HG03354 (cell line): ENCODE measurements around the gene HES3.

Source experiments
- ATAC-seq: cut with Tn5 transposase; IDR thresholded peaks from one replicate; pipeline ENCODE4 v1.9.1; 2021; ENCODE audit warnings: mild to moderate bottlenecking; ENCODE audit not compliant: unreplicated experiment, poor library complexity, severe bottlenecking

Gene HES3

GRCh38 chr1:6244401-6245049 is 546 bp downstream of the HES3 start:
- ATAC-seq: no peak

DNA sequence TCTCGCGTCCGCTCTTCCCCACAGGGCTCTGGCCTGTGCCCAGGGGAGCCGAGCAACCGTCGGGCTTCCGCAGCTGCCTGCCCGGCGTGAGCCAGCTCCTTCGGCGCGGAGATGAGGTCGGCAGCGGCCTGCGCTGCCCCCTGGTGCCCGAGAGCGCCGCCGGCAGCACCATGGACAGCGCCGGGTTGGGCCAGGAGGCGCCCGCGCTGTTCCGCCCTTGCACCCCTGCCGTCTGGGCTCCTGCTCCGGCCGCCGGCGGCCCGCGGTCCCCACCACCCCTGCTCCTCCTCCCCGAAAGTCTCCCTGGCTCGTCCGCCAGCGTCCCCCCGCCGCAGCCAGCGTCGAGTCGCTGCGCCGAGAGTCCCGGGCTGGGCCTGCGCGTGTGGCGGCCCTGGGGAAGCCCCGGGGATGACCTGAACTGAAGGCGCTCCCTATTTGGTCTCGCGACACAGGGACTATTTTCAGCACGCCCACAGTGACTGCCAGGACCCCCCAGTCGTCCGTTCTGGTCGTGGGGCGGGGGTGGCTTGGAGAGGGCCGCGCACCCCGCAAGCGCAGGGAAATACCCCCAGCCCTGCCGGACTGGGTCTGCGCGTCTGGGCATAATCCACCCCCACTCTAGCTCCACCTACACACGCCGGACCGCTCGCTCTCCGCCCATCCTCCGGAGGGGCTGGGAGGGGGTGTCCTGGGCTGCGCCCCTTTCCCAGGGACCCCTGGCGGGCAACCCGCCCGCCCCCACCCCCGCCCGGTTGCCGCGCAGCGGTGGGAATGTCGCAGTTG is 1.3 kb downstream of the HES3 start:
- ATAC-seq: no peak

GRCh38 chr1:6245869-6246496 is 2.0 kb downstream of the HES3 start:
- ATAC-seq: no peak

- peak; percentile 57 for ATAC-seq
Observed at GRCh38 chr1:6246497-6247467, 2.8 kb downstream of the HES3 start.

GRCh38 chr1:6247651-6248050 is 3.7 kb downstream of the HES3 start:
- no peak for ATAC-seq

- no peak for ATAC-seq
Observed at GRCh38 chr1:6248161-6248776, 4.3 kb downstream of the HES3 start.

DNA sequence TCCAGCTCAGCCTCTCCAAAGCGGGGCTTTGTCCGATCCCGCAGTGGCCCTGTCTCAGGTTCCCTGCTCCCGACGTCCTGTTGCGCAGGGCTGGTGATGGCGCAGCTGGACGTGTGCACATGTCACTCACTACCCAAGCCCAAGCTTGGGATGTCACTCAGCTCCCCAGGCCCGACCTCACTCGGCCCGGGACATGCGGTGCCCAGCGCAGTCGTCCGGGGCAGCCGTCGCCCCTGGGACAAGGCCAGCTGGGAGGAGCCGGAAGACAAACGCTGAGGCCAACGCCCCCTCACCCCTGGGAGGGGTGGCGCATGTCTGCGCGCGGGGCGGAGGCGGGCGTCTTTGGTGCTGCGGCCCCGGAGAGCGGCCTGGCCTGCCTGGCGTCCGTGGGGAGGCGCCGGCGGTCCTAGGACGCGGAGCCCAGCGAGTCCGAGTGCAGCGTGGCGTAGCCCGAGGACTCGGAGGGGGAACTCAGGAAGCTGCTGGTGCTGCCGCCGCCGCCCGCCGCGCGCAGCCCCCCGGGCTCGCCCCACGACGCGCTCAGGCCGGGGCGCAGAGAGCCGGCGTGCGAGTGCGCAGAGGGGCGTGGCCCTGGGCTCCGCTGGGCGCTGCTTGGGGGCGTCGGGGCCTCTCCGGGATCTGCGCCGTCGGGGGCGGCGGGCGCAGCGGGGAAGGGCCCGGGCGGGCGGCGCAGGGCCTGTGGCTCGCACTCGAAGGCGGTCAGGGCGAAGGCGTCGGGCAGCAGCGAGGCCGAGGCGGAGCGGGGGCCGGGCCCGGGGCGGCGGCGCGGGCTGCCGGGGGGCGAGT is 5.2 kb downstream of the HES3 start:
- no peak for ATAC-seq

- no peak for ATAC-seq
Observed at GRCh38 chr1:6249739-6250689, 6.0 kb downstream of the HES3 start.

DNA sequence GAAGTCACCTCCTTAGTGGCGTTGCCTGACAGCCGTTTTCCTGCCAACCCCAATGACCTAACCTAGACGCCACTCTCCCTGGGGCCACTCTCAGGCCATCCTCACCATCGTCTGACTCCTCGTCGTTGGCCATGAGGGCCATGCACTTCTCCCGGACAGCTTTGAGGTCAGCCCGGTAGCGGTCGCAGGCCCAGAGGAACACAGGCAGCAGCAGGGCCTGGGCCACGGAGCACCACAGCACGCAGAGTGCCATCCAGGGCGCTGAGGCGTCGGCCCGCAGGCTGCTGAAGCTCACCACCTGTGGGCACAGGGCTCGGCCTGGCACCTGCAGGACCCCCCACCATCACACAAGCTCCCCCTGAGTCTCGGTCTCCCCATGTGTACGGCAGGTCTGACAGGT is 7.3 kb downstream of the HES3 start:
- no peak for ATAC-seq

- ATAC-seq: no peak
Observed at GRCh38 chr1:6251681-6252373, 7.8 kb downstream of the HES3 start.

DNA sequence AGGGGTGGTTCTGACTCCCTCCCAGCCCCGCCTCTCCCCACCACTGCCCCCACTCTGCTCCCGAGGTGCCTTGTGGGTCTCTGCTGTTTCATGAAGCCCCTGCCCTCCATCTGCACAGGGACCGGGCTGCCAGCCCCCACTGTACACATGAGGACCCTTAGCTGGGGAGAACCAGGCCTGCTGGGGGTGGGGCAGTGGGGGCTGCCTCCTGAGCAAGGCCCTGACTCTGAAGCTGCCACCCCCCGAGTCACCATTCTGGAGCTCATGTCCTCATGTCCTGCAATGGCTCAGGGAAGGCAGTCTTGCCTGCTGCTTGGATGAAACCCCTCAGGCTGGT is 8.4 kb downstream of the HES3 start:
- no peak for ATAC-seq

DNA sequence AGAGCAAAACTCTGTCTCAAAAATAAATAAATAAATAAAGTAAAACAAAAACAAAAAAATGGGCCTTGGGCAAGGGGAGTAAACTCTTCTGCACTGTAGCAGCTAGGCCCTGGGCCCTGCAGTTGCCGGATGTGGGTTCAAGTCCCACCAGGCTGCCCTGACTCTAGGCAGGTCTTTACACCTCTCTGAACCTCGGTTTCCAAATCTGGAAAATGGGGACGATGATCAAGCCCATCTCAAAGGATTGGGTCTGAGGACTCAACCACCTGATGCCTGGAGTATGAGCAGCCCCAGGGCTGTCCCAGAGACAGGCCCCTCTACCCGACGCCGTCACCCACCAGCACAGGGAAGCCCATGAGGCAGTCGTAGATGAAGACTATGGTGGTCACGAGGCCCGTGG is 9.4 kb downstream of the HES3 start:
- no peak for ATAC-seq

DNA sequence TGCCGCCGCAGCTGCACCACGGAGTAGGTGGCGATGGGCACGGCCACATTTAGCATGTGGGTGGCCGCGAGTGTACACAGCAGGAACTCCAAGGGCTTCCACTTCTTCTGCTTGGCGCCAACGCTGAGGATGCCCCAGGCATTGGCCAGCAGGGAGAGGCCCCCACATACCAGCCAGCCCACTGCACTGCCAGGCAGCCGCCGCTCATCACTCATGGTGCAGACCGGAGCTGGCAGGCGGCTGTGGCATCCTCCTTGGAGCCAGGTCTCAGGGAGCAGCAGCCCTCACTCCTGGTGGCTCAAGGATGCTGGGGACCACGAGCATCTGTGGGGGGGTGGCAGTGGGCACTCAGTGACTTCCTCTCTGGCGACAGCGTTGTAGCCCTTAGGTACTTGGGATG is 10.7 kb downstream of the HES3 start:
- no peak for ATAC-seq

GRCh38 chr1:6256645-6257044 is 12.7 kb downstream of the HES3 start:
- no peak for ATAC-seq

DNA sequence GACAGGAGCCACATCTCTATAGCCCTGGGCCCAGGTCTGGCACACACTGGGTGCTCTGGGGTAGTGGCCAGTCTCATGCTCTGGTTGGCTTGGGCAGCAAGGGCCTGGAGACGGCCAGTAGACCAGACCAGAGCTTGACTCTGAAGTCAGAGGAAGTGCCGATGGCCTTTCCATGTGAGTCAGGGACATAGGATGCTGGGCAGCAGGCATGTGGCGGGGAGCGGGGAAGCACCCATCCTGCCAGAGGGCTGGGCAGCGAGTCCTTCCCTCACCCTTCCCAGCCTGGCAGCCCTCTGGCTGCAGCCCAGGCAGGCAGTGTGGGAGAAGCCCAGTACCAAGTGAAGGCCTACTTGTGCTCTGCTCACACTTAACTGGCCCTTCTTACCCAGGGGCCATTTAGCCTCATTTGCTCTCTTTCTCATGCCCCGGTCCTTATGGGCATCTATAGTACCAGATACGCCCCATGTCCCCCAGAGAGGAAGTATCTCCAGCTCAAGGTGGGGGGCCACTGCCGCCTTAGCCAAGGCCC is 13.6 kb downstream of the HES3 start:
- ATAC-seq: no peak

GRCh38 chr1:6258675-6259074 is 14.7 kb downstream of the HES3 start:
- no peak for ATAC-seq
